ENCODE data around the gene CRAMP1.

The CRAMP1 gene

GRCh38 chr16:1634541-1634940, 22.4 kb downstream of the CRAMP1 start:
- DNase-seq, result no peak

DNA sequence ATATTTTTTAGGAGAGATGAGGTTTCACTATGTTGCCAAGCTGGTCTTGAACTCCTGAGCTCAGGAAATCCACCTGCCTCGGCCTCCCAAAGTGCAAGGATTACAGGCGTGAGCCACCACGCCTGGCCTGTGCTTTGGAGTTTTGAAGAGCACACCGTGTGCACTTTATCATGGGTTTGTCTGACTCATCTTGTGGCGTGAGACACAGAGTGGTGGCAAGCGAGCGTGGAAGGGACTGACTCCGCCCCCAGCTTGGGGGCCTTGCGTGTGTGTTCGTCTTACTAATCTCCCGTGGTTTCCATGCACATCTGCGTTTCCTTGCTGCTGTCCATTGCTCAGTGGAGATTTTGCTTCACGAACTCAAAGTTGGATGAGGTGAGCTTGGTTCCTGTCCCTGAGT, 22.9 kb downstream of the CRAMP1 start:
- no peak for DNase-seq

- DNase-seq, result no peak
These were observed 25.4 kb downstream of the CRAMP1 start for GRCh38 chr16:1637526-1637925.

GRCh38 chr16:1638757-1639156, 26.6 kb downstream of the CRAMP1 start:
- no peak for DNase-seq

DNA sequence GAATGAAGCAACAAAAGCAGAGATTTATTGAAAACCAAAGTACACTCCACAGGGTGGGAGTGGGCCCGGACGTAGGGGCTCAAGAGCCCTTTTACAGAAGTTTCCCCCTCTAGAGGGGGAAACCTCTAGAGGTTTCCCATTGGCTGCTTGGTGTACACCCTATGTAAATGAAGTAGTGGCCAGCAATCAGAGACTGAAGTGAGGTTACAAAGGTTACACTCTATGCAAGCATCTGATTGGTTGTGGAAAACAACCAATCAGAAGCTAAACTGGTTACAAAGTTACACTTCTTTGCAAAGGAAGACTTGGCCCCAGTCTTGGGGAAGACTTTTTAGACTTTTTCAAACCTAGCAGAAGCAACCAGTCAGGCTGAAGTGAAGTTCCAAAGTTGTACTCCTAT, 27.1 kb downstream of the CRAMP1 start:
- no peak for DNase-seq

DNA sequence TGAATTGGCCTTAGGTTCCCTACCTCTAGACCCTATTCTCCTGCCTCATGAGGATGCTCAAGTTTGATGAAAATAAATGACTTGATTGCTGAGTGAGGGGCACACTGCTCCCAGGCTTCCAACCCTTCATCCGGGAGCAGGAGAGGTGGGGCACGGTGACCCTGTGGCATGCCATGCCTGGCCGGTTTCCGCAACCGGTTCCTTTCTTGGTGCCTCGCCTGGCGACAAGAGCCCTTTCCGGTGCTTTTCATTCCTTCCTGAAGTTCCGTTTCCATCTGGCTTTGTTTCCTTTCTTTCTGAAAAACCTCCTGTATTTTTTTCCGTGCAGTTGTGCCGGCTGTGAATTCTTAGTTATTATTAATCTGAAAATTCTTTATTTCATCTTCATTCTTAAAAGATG, 27.7 kb downstream of the CRAMP1 start:
- DNase-seq, result no peak

GRCh38 chr16:1640261-1640941, 28.2 kb downstream of the CRAMP1 start:
- no peak for DNase-seq

DNA sequence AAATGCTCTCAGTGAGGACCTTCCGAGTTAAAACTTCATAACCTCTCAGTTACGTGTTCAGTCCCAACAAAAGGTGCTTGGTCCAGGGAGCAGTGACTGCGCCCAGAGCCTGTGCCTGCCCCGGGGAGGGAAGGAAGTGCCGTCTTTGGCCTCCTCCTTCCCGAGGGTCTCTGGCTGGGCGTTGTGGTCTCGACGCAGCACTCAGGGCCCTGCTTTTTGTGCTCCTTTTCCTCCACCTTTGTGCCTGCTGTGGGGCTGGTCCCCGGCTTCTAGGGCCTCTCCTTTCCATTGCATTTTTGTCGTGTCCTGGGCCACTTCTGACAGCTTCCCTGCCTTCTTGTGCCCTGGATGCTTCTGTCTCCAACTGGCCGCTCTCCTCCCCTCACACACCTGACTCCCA, 29.1 kb downstream of the CRAMP1 start:
- DNase-seq, result no peak

DNA sequence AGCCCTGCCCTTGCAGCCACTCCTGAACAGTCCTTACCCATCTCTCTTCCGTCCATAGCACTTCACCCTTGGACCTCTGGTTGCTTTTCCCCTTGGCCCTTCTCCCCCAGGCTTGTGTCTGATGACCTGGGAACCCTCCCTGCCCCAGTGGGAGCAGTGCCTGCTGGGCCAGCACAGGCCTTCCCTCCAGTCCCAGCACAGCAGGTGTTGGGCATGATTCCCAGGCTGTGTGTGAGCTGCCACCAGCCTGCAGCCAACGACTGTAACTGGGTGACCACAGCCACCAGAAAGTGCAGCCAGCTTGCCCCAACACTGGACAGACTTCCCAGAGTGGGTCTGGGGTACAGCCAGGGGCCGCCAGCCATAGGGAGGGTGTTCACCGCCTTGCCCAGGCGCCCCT, 30.0 kb downstream of the CRAMP1 start:
- no peak for DNase-seq

DNA sequence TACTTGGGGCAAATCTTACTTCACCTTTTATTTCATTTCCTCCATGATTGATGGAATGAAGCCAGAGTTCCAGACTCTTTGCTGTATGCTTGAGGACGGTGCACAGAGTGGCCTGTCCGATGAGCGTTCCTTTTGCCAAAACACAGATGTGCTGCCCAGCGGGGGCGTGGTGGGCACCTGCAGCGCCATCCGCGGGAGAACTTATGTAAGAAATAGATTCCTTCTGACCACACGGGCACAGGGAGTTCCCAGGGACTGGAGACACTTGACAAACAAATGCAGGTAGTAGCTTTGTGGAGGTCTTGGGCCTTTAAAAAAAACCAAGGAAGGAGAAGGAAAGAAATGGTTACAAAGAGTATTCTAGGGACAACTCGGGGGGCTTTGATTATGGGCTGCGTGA, 30.6 kb downstream of the CRAMP1 start:
- no peak for DNase-seq

GRCh38 chr16:1643521-1643920, 31.4 kb downstream of the CRAMP1 start:
- no peak for DNase-seq

DNA sequence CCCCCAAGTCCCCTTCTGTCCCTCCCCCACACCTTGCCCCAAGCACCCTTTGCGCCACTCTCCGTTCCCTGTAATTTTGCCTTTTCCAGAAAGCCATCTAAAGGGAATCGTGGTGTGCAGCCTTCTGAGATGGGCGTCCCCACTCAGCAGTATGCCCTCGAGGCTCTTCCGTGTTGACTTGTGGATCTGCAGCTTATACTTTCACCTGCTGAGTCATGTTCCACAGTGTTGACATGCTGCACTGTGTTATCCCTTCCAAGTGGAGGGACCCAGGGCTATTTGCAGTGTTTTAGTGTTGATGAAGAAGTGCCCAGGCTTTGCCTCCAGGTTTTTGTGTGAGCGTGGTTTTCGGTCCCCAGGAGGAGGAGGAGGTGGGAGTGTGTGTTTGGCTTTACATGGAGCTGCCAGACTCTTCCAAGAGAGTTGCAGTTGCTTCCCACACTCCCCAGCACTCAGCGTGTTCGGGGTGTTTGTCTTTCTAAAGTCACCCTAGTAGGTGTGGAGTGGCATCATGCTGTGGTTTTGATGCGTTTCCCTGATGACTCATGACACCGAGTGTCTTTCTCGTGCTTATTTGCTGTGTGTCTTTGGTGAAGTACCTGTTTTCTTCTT, 33.9 kb downstream of the CRAMP1 start:
- peak; percentile 41 for DNase-seq

DNA sequence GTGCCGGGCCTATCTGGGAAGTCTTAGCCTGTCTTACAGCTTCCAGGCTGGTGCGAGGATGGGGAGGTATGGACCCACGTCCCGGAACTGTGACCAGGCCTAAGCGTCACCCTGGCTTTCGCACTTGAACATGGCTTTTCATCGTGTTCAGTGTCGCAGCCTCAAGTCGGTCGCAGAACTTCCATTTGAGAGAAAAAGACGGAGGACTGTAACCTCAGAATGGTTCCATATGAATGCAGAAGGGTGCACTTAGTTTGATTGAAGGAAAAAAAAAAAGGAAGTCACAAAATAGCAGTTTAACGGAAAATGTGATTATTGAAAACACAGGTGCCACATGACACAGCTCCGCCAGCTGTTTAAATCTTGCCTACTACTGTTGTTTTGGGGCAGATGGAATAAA, 35.7 kb downstream of the CRAMP1 start:
- DNase-seq, result no peak

GRCh38 chr16:1650131-1650530, 38.0 kb downstream of the CRAMP1 start:
- DNase-seq, result no peak

- no peak for DNase-seq
These were observed 39.2 kb downstream of the CRAMP1 start for GRCh38 chr16:1651094-1651973.

GRCh38 chr16:1651974-1652312, 39.8 kb downstream of the CRAMP1 start:
- no peak for DNase-seq

GRCh38 chr16:1653023-1653422, 40.9 kb downstream of the CRAMP1 start:
- DNase-seq, result no peak

GRCh38 chr16:1654505-1655268, 42.5 kb downstream of the CRAMP1 start:
- no peak for DNase-seq

DNA sequence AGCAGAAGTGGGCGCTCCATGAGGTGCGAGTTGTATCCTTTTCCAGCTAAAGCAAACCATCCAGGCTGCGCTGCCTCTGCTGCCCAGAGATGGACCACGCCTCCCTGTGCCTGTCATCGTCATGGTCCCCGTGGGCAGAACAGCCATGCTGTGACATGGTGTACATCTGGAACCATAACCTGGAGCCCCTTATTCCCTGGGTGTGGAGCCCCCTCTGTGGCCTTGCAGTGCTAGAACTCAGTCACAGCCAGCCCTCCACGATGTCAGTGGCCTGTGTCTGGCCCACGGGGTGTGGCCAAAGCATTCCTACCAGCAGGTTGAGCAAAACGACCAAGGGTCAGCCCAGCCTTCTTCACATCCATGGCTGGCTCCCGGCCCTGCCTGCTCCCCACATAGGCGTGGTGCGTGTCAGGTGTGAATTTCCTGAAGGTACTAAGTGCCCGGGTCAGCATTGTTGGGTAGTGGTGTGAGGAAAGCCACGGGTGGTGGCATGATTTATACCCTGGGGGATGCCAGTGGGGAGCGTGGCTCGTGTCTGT, 43.2 kb downstream of the CRAMP1 start:
- no peak for DNase-seq

DNA sequence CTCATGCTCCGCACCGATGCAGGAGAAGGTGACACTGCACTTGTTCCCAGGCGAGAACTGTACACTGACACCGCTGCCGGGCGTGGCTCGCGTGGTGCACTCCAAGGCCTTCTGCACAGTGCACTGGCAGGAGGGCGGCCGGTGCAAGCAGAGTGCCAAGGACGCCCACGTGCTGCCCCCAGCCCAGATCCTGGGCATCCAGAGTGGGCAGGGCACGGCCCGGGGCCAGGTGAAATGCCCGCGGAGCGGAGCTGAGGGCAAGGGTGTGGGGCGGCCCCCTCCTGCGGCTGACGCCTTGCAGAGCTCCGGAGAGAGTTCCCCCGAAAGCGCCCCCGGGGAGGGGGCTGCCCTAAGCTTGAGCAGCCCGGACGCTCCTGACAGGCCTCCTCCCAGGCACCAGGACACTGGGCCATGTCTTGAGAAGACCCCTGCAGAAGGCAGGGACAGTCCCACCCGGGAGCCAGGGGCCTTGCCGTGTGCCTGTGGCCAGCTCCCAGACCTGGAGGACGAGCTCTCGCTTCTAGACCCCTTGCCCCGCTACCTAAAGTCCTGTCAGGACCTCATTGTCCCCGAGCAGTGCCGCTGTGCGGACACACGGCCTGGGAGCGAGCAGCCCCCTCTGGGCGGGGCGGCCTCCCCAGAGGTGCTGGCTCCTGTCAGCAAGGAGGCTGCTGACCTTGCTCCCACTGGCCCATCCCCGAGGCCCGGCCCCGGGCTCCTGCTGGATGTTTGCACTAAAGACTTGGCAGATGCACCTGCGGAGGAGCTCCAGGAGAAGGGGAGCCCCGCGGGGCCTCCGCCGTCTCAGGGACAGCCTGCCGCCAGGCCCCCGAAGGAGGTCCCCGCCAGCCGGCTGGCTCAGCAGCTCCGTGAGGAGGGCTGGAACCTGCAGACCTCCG, 44.0 kb downstream of the CRAMP1 start:
- DNase-seq, result no peak

GRCh38 chr16:1656808-1657617, 44.9 kb downstream of the CRAMP1 start:
- no peak for DNase-seq

Measured in activated naive CD4-positive, alpha-beta T cell treated with anti-CD3 and anti-CD28 coated beads, Interleukin-2, amount 50 U/mL, for 16 hours (primary cell).